Activated T-helper 1 cell treated with anti-CD3 and anti-CD28 coated beads, Interleukin-12 subunit alpha, Interleukin-12 subunit beta, Interleukin-2, Interleukin-4 antibody, amounts not matched to agents 30 ng/mL and 10 ng/mL and 1 ng/mL, durations not matched to agents 14 hours and 24 hours and 36 hours (primary cell): ENCODE results near the gene F8. TPM values are rescaled to one million over a fixed set of nuclear protein-coding genes. Genes with fewer than 3 reads are reported as not detected.
"Not testable (repeated sequence)": the region's sequence is repeated elsewhere in the genome, so short reads cannot be mapped to it uniquely, and the experiment has no call there.

Experiments used
- DNase-seq: peaks from one replicate; pipeline ENCODE4 v3.0.0; 2021; ENCODE audit warnings: low spot score
- H3K27ac Mint-ChIP-seq: one replicate; pipeline ENCODE4 v1.8.0; 2021; ENCODE audit warnings: mild to moderate bottlenecking, mixed read lengths
- H3K27me3 Mint-ChIP-seq: one replicate; pipeline ENCODE4 v1.8.0; 2022; ENCODE audit warnings: mild to moderate bottlenecking, moderate library complexity, mixed read lengths; ENCODE audit not compliant: insufficient read depth
- H3K36me3 Mint-ChIP-seq: one replicate; pipeline ENCODE4 v1.8.0; 2021; ENCODE audit warnings: low read depth, mixed read lengths
- H3K4me1 Mint-ChIP-seq: one replicate; pipeline ENCODE4 v1.8.0; 2021; ENCODE audit warnings: low read depth, mixed read lengths
- H3K4me3 Mint-ChIP-seq: one replicate; pipeline ENCODE4 v1.8.0; 2021; ENCODE audit warnings: mild to moderate bottlenecking, moderate library complexity, mixed read lengths
- H3K9me3 Mint-ChIP-seq: one replicate; pipeline ENCODE4 v1.8.0; 2021; ENCODE audit warnings: mixed read lengths
- intact Hi-C: fragments of 100-400 bp; cut with micrococcal nuclease; formaldehyde crosslinking; loops from one replicate; pipeline ENCODE4 v1.15.1; 2024
- total RNA-seq: library from RNA; stranded (reverse); gene quantifications from 2 replicates; pipeline ENCODE4 v1.2.3, GENCODE V29; 2022

The F8 gene
- total RNA-seq, 1 donor from 2014 or later, result 2.9 TPM

DNA sequence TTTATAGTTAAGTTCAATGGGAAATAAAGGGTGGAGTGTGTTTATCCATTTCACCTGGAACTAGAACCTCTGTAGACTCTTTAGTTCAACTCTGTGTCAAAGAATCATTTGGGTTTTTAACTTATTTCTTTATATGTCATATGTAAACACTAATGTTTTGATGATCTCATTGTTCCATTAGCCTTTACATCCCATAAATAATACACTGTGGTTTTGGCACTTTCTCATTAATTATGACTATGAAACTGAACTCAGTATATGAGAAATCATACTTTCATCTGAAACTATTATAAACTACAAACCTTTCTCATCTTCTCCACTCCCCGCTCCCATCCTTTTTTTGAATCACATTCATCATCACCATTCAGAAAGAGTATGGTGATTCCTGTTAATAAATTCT is 31.0 kb downstream of the F8 start:
- intact Hi-C loops, result loop anchor here (2.0 kb wide), 1 partner anchor 79 kb away; the partner anchor contains the start of genes BRCC3, CMC4 and MTCP1

DNA sequence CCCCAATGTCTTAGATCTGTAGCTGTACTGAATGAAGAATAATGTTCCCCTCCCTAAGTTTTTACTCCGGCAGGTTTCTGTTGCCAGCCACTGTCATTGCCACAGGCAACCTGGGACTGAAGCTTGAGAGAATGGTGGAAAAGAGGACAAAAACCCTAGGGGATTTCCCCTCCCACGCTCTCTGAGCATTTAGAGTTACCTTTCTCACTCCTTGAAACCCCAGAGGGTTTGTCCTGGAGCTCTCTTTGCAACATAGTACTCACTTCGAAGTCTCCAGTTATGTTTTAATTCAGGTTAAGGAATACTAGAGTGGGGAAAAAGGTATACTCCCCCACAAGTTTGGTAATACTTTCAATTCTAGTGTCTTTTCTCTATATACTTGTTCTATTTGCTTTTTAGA is 31.5 kb downstream of the F8 start:
- Mint-ChIP-seq H3K4me1 (peaks cover 18% of the 10 kb centered on the region), H3K9me3 (no peaks in the 10 kb centered on the region), H3K36me3 (no peaks in the 10 kb centered on the region), H3K4me3 (no peak overlapping the region), H3K27ac (no peak overlapping the region), H3K27me3 (peaks cover 2% of the 10 kb centered on the region)
- no peak for DNase-seq
- intact Hi-C loops, result loop anchor here (2.0 kb wide), 1 partner anchor 80 kb away; the partner anchor contains the start of genes BRCC3, CMC4 and MTCP1

More for the DNA sequence above, 31.0 kb downstream of the F8 start:
- H3K36me3 Mint-ChIP-seq, result no peaks in the 10 kb centered on the region
- H3K4me3 Mint-ChIP-seq, result no peak overlapping the region
- no peak overlapping the region for H3K27ac Mint-ChIP-seq
- peaks cover 2% of the 10 kb centered on the region for H3K27me3 Mint-ChIP-seq
- no peak for DNase-seq
- H3K9me3 Mint-ChIP-seq, result no peaks in the 10 kb centered on the region
- peaks cover 18% of the 10 kb centered on the region for H3K4me1 Mint-ChIP-seq

- Mint-ChIP-seq H3K4me3 (no peak overlapping the region), H3K36me3 (no peaks in the 10 kb centered on the region)
Measured at GRCh38 chrX:154990496-154990895, 32.0 kb downstream of the F8 start.

DNA sequence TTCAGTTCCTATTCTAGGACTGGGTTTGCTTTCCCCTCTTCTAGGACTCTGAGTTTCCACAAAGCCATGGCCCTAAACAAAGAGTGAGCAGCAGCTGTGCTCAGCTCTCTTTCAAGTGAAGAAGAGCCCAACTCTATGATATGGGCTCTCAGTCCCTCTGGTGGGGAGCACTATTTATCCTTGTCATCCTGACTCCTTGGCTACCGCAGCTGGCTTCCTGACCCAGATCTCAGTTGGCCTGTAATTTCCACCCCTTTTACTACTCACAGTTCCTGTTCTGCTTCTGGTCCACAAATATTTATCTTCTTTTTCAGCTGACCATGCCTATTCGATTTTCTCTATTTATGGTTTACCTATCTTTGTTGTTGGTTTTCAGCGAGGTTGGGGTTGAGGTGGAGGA is 33.8 kb downstream of the F8 start:
- no peak overlapping the region for H3K27ac Mint-ChIP-seq
- no peaks in the 10 kb centered on the region for H3K36me3 Mint-ChIP-seq
- peaks cover 18% of the 10 kb centered on the region for H3K4me1 Mint-ChIP-seq
- no peaks in the 10 kb centered on the region for H3K9me3 Mint-ChIP-seq
- no peak for DNase-seq
- peaks cover 2% of the 10 kb centered on the region for H3K27me3 Mint-ChIP-seq
- intact Hi-C loops, result no loop called here
- no peak overlapping the region for H3K4me3 Mint-ChIP-seq

More at GRCh38 chrX:154990496-154990895, 32.0 kb downstream of the F8 start:
- no peaks in the 10 kb centered on the region for H3K9me3 Mint-ChIP-seq
- H3K4me1 Mint-ChIP-seq, result peaks cover 18% of the 10 kb centered on the region
- no peak for DNase-seq
- no peak overlapping the region for H3K27ac Mint-ChIP-seq
- H3K27me3 Mint-ChIP-seq, result peaks cover 2% of the 10 kb centered on the region
- intact Hi-C loops, result loop anchor here (2.0 kb wide), 1 partner anchor 80 kb away; the partner anchor contains the start of genes BRCC3, CMC4 and MTCP1

GRCh38 chrX:154987940-154988339 is 34.6 kb downstream of the F8 start:
- DNase-seq, result no peak
- peaks cover 2% of the 10 kb centered on the region for H3K27me3 Mint-ChIP-seq
- H3K36me3 Mint-ChIP-seq, result no peaks in the 10 kb centered on the region
- no peaks in the 10 kb centered on the region for H3K9me3 Mint-ChIP-seq
- H3K4me3 Mint-ChIP-seq, result no peak overlapping the region
- H3K27ac Mint-ChIP-seq, result no peak overlapping the region
- intact Hi-C loops, result no loop called here
- H3K4me1 Mint-ChIP-seq, result peaks cover 18% of the 10 kb centered on the region

DNA sequence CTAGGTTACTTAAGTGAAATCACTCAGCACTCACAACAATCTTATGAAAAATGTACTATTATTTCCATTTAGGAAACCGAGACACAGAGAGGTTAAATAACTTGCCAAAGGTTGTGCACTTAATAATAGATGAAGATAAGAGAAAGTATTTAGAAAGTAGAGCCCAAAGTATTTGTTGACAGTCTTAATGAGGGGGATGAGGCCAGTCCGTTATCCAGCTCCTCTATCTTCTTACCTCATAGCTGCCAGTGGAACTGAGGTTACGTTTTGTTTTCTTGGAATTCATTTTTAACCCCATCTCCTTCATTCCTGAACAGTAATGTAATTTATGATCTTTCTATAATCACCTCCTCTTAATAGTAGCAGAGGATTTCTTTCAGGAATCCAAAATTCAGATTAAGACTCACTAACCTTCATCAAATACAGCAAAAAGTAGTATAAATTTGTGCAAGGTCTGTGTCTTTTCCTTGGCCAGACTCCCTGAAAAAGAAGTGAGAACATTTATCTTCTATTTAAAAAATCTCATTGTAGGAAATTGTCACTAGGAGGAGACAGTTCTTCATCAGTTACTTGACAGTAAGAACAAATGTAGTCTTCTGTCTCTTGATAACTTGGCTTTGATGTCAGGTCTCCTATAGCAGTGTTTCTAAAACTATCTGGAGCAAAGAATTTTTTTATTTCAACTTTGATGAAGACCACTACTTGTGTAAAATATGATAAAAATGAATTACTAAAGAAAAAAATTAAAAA is 35.5 kb downstream of the F8 start:
- Mint-ChIP-seq H3K36me3 (no peaks in the 10 kb centered on the region), H3K4me1 (peaks cover 18% of the 10 kb centered on the region), H3K4me3 (no peak overlapping the region), H3K27ac (no peak overlapping the region), H3K9me3 (no peaks in the 10 kb centered on the region), H3K27me3 (peaks cover 2% of the 10 kb centered on the region)
- intact Hi-C loops, result no loop called here
- no peak for DNase-seq

DNA sequence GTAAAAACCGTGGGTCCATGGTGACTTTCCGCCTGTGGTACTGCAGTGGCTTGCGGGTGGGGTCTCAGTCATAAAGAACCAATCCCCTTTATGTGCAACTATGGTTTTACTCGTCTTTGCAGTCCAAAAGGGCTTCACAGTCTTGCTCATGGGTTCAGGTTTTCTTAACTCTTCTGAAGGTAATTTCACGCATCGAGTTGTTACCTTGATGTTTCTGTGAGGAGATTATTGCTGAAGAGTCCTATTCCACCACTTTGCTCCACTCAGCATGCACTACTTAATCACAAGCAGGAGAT is 41.5 kb downstream of the F8 start:
- Mint-ChIP-seq H3K9me3 (peaks cover 5% of the 10 kb centered on the region), H3K27ac (no peak overlapping the region), H3K4me3 (peak overlapping the region; percentile 79), H3K36me3 (no peaks in the 10 kb centered on the region), H3K27me3 (no peaks in the 10 kb centered on the region), H3K4me1 (peaks cover 15% of the 10 kb centered on the region)
- intact Hi-C loops, result loop anchor here (1.0 to 2.0 kb wide), 6 partner anchors 62 to 840 kb away; partner anchors contain the start of gene VBP1
- DNase-seq, result no peak

DNA sequence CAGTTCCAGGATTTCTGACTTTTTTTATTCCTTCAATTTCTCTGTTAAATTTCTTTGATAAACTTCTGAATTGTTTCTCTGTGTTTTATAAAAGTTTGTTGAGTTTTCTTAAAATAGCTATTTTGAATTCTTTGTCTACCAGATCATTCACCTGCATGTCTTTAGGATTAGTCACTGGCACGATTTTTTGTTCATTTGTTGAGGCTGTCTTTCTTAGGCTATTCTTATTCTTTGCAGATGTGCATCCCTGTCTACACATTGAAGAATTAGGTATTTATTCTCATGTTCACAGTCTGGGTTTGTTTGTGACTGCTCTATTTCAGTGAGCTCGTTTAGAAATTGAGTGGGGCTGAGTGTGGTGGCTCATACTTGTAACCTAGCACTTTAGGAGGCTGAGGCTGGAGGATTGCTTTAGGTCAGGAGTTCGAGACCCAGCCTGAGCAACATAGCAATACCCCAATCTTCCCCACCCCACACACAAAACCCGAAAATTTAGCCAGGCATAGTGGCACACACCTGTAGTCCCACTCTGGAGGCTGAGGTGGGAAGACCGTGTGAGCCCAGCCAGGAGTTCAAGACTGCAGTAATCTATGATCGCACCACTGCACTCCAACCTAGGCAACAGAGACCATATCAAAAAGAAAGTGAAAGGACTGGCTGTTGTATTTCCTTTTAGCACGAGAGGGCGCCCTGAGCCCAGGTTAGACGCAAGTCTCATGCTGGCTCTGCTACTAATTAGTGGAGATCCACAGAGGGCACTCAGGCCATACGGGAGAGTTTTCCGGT is 42.0 kb downstream of the F8 start:
- Mint-ChIP-seq H3K4me3 (peak overlapping the region; percentile 79), H3K27ac (peak overlapping the region; percentile 72), H3K36me3 (no peaks in the 10 kb centered on the region), H3K27me3 (peaks cover under 1% of the 10 kb centered on the region), H3K4me1 (peaks cover 15% of the 10 kb centered on the region), H3K9me3 (peaks cover 5% of the 10 kb centered on the region)
- intact Hi-C loops, result loop anchor here (1.0 to 2.0 kb wide), 9 partner anchors 46 to 840 kb away; partner anchors contain the start of genes FUNDC2 and VBP1
- peak; percentile 67 for DNase-seq

- peaks cover 6% of the 10 kb centered on the region for H3K27me3 Mint-ChIP-seq
- no peak overlapping the region for H3K27ac Mint-ChIP-seq
Measured at GRCh38 chrX:154979629-154980028, 42.9 kb downstream of the F8 start.

DNA sequence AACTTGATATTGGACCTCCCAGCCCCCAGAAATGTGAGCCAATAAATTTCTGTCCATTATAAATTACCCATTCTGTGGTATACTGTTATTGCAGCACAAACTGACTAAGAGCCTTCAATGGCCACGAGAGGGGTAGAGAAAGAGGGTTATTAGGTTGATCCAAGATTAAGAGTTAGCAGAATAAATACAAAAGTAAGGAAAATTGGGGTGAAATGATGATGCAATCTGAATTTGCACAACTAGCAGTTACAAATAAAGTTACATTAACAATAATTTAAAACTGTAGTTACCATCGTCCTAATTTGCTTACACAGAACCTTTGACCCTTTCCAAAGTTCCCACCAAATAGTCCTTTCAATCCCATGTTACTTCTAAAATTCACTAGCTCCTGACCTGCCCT is 54.2 kb downstream of the F8 start:
- Mint-ChIP-seq H3K36me3 (no peaks in the 10 kb centered on the region), H3K9me3 (no peaks in the 10 kb centered on the region), H3K4me3 (no peak overlapping the region), H3K27ac (no peak overlapping the region), H3K27me3 (peaks cover 4% of the 10 kb centered on the region), H3K4me1 (no peaks in the 10 kb centered on the region)
- intact Hi-C loops, result no loop called here
- no peak for DNase-seq

More at GRCh38 chrX:154979629-154980028, 42.9 kb downstream of the F8 start:
- H3K4me3 Mint-ChIP-seq, result no peak overlapping the region
- intact Hi-C loops, result loop anchor here (1.0 to 2.0 kb wide), 7 partner anchors 47 to 841 kb away; partner anchors contain the start of genes FUNDC2 and VBP1
- DNase-seq, result no peak
- no peaks in the 10 kb centered on the region for H3K36me3 Mint-ChIP-seq
- peaks cover 5% of the 10 kb centered on the region for H3K9me3 Mint-ChIP-seq
- H3K4me1 Mint-ChIP-seq, result peaks cover 15% of the 10 kb centered on the region

DNA sequence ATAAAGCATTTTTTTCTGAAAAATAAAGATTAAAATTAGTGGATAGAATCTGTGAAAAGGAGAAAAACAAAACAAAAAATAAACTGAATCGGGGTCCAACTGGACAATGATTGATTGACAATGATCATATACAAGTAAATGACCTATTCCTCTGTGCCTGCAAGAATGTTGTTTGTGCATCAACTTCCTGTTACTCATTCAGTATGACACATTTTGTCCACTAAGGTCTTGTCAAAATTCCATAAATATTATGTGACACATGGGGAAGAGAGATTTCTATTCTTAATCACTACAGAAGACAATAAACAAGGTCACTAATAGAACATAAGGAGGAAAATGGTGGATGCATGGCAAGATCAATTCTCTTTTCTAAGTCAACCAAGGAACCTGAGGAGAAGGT is 54.9 kb downstream of the F8 start:
- no peaks in the 10 kb centered on the region for H3K36me3 Mint-ChIP-seq
- no peak for DNase-seq
- H3K27me3 Mint-ChIP-seq, result peaks cover 4% of the 10 kb centered on the region
- H3K4me3 Mint-ChIP-seq, result no peak overlapping the region
- no peaks in the 10 kb centered on the region for H3K9me3 Mint-ChIP-seq
- intact Hi-C loops, result no loop called here
- H3K4me1 Mint-ChIP-seq, result no peaks in the 10 kb centered on the region
- H3K27ac Mint-ChIP-seq, result no peak overlapping the region

GRCh38 chrX:154961947-154962346 is 60.6 kb downstream of the F8 start:
- Mint-ChIP-seq H3K36me3 (no peaks in the 10 kb centered on the region), H3K4me3 (no peak overlapping the region), H3K27ac (no peak overlapping the region), H3K9me3 (no peaks in the 10 kb centered on the region), H3K4me1 (no peaks in the 10 kb centered on the region), H3K27me3 (no peaks in the 10 kb centered on the region)
- intact Hi-C loops, result no loop called here
- no peak for DNase-seq

- H3K9me3 Mint-ChIP-seq, H3K36me3 Mint-ChIP-seq, H3K4me1 Mint-ChIP-seq, DNase-seq, H3K27me3 Mint-ChIP-seq, intact Hi-C loops, H3K4me3 Mint-ChIP-seq, H3K27ac Mint-ChIP-seq: not testable (repeated sequence)
Measured at GRCh38 chrX:154955799-154956198, 66.7 kb downstream of the F8 start.
